HS-27A (cell line): ENCODE measurements around the gene NSDHL.
A peak's percentile ranks its signal among the peaks of the same experiment; 100 is the strongest.
"Not testable (repeated sequence)": the region's sequence is repeated elsewhere in the genome, so short reads cannot be mapped to it uniquely, and the experiment has no call there.

Source experiments
- DNase-seq: peaks from one replicate; pipeline ENCODE4 v3.0.0-alpha.2; 2012; ENCODE audit warnings: low read depth, missing footprints

The NSDHL gene

DNA sequence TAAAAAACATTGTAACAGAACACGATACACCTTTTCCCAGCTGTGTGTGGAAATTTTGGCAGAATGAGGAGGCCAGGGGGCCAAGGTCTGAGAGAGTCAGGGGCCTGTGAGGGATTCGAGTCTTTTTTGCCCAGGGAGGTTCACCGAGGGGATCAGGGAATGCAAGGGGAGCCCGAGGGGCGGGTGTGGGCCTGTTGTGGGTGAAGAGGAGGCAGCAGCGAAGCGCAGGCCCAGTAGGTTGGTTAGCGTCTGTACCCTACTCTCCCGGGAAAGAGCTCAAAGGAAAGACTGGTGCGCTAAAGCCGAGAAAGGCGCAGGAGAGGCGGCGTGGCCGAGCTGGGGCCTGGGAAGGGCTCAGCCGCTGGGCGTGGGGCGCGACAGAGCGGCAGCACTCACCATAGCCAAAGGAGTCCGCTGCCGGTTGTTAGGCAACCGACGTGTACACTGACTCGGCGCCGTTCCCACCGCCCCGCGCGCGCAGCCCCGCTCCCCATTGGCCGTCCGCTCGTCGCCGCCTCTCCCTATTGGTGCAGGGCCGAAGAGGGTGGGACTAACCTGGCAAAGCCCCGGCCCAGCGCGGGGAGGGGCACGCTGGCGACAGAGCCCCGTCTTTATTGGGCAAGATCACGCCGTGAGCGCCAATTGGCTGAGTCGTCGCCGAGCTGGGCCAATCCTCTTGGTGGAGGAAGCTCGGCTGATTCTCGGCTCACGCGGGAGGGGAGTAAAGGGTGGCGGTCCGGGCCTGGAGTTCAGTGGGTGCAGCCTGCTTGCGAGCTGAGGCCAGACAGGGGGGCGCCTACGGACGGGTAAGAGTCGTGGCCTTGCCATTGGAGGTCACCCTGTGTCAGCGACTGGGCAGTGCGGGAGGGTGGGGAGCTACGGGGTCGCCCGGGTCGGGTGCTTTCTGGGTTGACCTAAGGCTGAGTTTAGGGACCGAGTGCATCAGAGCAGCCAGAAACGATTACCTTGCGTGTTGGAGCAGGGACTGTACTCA, at the start of gene NSDHL, which contains the start of gene CETN2:
Gene NSDHL (plus strand): TSS at position 752 of the 994 bp plus-strand sequence. CDS start 15,262 bp downstream, outside the sequence.
Gene CETN2 (minus strand): TSS at position 446 of the 994 bp plus-strand sequence. CDS start 47 bp downstream, at position 399.
- DNase-seq: peak; percentile 77

DNA sequence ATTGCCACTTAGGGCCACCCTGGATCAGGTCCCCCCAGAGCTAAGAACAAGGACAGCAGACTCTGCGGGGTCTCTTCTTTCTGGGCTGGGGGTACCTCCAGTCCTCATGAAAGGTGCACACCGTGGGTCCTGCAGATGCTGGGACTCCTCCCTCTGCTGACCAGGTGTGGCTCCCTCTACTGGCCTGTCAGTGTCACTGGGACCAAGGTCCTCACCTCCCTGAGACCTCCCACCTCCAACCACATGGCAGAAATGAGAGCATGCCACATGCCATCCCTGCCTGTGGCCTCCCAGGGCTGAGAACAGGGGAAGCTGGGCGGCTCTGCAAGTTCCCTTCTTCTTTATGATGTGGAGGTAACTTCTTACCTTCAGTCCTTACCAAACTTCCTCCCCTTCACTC, 43.8 kb upstream of the NSDHL start:
- not testable (repeated sequence) for DNase-seq

DNA sequence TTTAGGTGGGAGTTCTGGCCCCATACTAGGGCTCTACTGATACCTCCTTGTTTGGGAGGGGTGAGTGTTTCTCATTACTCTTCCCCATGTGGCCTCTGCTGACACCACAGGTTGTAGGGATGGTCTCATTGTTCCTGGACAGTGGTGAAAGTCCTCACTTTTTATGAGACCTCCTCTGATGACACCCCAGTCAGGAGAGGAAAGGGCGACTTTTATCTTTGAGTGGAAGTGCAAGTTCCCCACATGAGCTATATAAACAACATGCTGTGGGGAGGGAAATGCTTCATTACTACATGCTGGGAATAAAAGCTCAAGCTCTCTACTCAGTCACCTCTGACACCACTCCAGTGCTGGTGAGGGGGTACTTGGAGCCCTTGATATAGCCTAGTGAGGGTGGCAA, 31.9 kb upstream of the NSDHL start:
- no peak for DNase-seq

DNA sequence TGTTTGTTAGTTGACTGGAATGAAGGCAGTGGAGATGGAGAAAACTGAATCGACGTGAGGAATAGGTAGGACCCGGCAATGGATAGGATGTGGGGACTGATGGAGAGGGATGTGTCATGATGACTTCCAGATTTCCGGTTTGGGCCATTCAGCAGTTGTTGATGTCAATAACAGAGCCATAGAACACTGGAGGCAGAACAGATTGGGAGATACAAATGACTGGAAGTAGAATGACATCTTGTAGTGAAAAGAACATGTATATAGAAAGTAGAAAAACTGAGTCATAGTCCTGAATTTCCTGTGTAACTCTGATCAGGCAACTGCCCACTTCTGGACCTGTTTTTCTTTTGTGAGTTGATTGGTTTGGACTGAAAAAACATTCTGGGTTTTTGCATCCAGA, 24.8 kb upstream of the NSDHL start:
- no peak for DNase-seq

DNA sequence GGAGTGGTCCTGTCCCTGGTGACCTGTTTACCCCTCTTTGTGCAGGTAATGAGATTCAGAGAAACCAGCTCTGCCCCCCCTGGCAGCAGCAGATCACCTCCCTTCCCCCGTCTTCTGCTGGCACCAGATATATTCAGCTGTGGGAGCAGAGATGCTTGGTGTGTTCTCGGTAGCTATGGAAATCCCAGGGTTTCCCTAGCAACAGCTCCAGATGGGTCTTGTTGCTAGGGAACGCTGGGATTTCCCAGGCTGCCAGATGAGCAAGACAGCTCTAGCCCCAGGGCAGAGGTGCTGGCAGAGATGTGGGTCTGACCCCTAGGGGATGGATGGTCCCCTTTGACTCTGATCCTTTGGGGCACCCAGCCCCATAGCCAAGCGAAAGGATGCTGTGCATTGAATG, 20.5 kb upstream of the NSDHL start:
- no peak for DNase-seq

DNA sequence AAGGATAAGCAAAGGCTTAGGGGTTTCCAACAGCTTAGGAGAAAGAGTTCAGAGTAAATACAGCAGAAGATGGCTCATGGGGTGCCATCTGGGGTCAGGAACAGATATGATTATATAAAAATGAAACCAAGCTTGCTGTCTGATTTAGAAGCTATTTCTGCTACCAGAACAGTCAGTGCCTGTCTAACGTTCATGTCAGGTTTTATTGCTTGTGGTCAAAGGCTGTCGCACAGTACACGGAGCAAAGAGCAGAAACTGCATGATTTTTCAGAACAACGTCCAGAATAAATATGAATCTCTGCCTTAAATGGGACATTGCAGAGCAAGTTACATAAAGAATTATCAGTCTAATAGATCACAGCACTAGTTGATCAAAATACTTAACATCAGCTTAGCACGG, 17.7 kb upstream of the NSDHL start:
- no peak for DNase-seq

DNA sequence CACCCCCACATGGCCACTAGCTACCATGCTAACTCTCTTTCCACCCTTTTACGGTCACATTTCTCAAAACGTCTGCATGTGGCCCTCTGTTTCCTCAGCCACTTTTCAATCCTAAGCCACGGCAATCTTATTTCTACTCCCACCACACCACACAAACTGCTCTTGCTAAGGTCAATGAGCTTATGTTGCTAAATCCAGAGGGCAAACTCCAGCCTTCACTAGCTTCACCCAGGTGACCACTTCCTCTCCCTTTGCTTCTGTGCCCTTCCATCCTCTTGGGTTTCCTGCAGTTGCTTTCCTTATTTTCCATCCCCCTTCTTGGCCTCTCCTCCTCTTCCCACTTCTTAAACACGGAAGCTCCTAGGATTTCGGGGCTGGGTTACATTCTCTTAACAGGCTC, 16.8 kb upstream of the NSDHL start:
- DNase-seq: no peak

DNA sequence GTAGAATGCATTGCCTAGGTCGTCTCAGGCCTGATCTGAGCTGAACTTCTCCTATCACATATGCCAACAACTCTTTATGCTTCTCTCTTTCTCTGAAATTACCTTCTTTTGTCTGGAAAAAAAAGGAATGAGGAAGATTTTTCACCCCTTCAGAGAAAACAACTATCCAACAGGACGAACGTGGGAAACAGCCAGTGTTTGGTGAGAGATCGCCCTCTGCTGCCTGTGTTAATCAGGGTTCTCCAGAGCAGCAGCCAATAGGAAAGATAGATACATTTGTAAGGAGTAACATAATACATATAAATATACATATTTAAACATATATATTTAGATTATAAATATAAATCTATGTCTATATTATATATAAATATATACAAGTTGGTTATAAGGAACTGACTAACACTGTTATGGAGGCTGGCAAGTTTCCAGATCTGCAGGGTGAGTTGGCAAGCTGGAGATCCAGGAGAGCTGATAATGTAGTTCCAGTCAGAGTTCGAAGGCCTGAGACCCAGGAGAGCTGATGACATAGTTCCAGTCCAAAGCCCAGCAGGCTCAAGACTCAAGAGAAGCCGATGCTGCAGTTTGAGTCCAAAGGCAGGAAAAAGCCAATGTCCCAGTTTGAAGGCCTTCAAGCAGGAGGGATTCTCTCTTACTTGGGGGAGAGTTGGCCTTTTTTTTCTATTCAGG, 13.6 kb upstream of the NSDHL start:
- DNase-seq: no peak

DNA sequence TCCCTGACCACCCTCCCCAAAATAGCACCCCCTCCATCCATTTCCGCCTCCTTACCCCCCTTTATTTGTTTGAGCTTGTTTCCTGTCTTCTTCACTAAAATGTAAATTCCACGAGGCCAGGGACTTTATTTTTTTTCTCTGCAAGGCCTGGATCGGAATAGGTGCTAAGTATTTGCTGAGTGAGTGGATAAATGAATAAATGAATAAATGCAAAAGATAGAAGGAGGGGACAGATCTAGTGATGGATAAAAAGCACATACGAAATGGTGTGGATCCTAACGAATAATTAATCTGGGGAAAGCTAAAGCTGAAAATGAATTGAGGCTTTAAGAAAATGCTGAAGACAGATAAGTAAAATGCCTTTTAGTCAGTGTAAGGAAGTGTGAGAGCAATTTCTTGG, 12.5 kb upstream of the NSDHL start:
- DNase-seq: no peak

DNA sequence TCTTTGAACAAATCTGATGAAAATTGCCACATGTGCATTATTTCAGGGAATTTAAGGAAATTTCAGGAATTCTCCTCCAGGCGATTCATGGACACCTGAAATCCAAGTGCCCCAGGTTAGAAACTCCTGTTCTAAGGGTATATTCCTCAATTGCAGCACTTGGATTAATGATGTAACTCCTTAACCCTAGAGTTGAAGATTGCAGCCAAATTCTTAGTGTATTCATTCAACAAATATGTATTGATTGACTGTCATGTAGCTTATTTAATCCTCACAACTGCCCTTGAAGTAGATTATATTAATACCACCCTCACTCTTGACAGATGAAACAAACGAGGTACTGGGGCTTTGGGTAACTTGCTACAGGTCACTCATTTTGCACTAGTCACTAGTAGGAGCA, 11.6 kb upstream of the NSDHL start:
- DNase-seq: no peak

DNA sequence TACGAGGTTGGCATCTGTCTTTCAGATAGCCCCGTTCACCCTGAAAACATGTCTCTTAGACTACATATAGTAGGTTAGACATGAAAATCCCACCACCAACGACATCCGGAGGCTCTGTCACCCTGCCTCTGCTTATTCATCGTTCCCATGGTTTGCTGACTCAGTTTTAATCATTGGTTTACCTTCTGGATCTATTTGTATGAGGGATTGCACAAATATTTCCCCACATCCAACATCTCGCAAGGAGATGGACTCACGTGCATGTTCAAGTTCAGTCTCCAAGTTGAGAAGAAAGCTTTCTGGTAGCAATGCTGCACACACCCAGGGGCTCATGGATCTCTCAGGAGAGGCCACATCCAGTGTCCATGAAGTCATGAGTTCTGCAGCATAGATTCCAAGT, 11.1 kb upstream of the NSDHL start:
- no peak for DNase-seq

DNA sequence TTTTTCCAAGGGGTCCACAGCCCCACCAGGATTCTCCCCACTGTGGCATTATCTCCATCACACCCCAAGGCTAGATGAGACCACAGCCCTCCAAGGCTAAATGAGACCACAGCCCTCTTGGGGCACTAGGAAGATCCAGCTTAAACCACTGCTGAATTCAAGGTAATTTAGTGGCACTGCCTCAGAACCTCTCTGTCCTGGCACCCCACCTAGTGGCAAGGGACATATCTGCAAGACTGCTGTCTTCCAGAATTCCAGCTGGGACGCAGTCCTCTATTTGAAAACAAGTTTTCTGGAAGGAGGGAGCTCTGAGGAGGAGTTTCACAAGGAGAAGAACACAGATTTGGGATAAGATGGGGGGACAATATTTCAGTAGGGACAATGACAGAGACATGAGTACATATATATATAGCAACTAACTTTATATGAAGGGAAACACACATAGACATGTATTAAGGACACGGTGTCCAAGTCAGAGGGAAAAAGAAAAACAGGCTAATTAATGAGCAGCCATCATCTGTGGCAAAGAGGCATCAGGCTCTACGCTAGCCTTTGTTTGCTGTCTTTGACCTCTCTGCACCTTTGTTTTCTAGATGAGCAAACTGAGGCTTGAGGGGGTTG, 9.6 kb upstream of the NSDHL start:
- no peak for DNase-seq

DNA sequence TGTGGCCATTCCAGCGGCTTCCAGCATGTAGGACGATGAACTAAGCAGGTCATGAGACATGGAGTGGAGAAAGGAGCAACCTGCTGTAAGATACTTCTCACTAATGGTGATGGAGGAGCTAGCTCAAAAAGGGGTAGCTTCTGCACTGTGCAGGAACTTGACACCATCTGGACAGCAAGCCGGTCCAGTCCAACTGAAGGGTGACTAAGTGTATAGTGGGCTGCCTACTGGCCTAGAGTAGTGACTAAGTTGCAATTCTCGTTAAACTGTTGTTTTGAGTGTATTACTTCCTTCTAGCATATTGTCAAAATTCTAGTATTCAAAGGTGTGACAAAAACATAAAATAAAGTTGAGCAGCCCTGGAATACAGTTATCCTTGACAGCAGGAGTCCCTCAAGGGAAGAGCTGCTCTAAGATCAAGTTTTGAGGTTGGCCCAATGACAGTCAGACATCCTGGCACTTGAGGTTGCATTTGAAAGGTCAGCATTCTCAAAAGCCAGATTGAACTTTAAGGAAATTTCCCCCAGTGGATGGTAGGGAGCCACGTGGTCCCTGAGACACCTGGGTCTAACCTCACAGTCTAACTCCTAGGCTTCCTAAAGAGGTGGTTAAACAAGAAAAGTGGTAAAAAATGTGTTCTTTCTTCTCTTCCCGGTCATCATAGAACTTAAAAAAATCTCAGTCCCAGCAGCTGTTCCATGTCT, 8.3 kb upstream of the NSDHL start:
- DNase-seq: no peak

DNA sequence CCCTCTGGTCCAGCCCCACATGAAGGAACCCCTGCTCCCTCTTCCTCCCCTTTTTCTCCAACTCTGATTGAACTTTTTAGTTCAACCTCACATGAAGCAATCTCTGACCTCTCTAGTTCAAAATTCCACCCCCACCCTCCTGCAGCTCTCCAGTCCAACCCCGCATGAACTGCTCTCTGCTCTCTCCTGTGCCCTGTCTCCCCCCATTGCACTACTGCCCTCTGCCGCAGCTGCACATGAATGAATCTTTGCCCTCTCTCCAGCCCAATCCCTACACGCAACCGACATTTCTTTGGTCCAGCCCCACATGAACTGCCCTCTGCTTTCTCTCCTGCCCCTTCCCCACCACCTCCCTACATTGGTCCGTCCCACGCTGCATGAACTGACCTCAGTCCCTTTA, 7.2 kb upstream of the NSDHL start:
- no peak for DNase-seq

DNA sequence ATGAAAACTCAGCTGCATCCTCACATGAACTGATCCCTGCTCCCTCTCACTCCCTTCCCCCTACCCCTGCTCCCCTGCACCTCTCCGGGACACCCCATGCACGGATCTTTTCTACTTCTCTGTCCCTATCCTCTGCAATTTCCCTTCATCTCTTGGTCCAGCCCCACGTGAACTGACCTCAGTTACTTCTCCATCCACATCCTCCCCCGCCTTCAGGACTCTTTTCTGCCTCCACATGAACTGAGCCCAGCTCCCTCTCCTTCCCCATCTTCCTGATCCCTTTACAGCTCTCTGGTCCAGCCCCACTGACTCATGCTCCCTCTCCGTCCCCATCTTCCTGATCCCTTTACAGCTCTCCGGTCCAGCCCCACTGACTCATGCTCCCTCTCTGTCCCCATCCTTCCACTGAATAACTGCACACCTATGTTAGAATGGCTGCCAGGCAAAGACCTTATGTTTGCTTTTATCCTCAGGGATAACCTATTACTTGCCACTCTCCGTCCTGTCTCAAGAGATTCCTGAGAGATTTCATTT, 6.0 kb upstream of the NSDHL start:
- DNase-seq: no peak

DNA sequence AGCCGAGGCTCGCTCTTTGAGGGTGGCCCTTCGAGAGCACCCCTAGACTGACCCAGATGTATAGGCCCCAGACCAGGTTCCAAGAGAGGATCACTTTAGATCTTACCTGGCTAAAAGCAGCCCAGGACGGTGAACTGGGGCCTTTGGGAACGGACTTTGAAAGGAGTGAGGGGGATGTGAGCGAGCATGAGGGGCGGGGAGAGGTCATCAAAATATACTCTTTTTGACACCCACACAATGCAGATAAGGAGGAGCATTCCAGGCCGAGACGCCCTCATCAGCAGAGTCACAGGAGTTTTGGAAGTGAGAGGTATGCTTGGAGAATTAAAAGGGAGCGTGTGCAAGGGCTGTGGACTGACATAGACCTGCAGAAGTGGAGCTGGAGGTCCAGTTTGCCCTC, 528 bp downstream of the NSDHL start:
- DNase-seq: no peak

DNA sequence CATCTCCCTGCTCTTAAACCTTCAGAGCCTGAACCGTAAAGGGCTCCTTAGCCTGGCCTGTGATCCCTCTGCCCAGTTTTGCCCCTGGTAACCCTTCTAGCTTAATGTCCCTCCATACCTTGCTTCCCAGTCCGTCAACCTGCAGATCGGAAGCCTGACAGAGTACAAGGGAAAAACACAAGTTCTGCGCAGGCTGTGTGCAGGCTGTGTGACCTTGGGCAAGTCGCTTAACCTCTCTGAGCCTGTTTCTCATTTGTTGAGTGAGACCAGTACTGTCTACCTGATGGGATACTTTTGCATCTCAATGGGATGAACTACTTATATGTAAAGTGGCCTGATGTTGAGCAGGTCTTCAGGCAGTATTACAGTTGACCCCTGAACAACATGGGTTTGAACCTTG, 1.7 kb downstream of the NSDHL start:
- DNase-seq: no peak

DNA sequence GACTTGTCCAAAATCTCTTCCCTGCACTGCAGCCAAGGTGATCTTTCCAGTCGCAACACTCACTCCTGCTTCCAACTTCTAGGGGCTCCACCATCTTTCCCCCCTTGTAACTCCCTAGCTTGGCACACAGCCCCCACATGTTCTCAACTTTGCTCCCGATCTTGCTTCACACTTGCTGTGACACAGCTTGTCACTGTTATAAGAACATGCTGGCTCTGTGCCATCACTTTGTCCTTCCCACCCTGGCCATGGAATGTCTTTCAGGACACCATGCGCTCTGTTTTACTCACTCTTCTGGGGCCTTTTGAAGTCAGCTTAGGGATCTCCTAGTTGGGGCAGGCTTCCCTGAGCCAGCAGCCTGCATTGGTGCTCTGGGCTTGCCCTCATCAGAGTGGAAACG, 2.5 kb downstream of the NSDHL start:
- no peak for DNase-seq

DNA sequence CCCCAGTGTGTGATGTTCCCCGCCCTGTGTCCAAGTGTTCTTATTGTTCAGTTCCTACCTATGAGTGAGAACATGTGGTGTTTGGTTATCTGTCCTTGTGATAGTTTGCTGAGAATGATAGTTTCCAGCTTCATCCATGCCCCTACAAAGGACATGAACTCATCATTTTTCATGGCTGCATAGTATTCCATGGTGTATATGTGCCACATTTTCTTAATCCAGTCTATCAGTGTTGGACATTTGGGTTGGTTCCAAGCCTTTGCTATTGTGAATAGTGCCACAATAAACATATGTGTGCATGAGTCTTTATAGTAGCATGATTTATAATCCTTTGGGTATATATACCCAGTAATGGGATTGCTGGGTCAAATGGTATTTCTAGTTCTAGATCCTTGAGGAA, 4.6 kb downstream of the NSDHL start:
- not testable (repeated sequence) for DNase-seq

DNA sequence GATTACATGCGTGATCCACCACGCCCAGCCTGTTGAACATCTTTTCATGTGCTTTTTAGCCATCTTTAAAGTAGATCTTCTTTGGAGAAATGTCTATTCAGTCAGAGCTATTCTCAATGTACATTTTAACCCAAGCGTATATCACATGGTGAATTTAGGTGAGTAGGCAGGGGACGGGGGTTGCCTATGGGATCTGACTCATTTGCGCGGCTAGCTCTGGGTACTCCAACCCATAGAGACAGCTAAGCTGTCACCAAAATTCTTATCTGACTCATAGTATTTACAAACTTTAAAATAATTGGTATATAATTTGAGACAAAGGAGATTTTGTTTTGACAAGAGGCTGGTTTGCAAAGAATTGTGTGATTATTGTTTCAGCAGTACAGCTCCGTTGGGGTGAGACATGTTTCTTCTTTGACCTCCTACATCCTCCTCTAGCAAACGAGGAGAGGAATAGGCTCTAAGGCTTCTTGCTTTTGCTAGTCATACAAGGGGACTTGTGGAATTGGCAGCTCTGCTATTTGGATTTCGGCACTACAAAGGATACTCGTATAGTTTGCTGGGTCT, 12.0 kb downstream of the NSDHL start:
- no peak for DNase-seq

DNA sequence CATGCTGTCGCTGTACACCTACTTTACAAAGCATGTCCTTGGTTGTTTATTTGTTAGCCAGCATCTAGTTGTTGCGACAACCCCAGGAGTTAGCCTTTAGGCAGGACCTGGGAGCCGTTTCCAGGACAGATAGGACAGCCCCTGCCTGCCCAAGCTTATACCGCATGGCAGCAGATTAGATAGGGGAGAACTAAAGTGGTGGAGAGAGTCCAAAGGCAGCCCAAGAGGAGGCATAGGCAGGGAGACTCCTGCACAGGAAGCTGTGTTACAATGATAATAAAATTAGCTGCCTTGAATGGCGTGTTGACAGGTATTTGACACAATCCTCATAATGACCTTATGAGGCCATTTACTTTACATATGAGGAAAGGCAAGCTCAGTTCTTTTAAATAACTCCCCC, 13.0 kb downstream of the NSDHL start:
- DNase-seq: no peak
